ENCODE measurements around the gene OTOGL. TPM values are rescaled to one million over a fixed set of nuclear protein-coding genes. Genes with fewer than 3 reads are reported as not detected.

Gene OTOGL
- polyA plus RNA-seq, 3 donors: not detected

- no peaks in the 10 kb centered on the region for H3K4me1 Mint-ChIP-seq
- no peaks in the 10 kb centered on the region for H3K27me3 ChIP-seq (ENCODE audit: control insufficient read depth in 2 of 2, insufficient read depth in 2 of 2, low read length in 2 of 2)
- intact Hi-C loops (cut with micrococcal nuclease): no loop called here
- H3K4me1 ChIP-seq (ENCODE audit: control insufficient read depth in 1 of 2, insufficient read depth in 2 of 2, low read length in 2 of 2): no peaks in the 10 kb centered on the region
- WGBS (ENCODE audit: insufficient coverage): 100% methylated on average over 1 of the region's 1 CpG
- no peak overlapping the region for H2AFZ ChIP-seq (ENCODE audit: insufficient read depth, low read depth, low read length, poor library complexity, severe bottlenecking)
- H3K27ac ChIP-seq (ENCODE audit: low read depth in 1 of 2, low read length in 2 of 2): no peak overlapping the region
- no peaks in the 10 kb centered on the region for H3K36me3 Mint-ChIP-seq
- H4K20me1 ChIP-seq (ENCODE audit: insufficient read depth, low read length): no peaks in the 10 kb centered on the region
- no peak overlapping the region for H3K27ac Mint-ChIP-seq
- H3K4me3 ChIP-seq (replicated peaks in 1 of 3; ENCODE audit: low read depth in 2 of 3, low read length in 3 of 3): no peak overlapping the region
- no peak overlapping the region for H3K4me2 ChIP-seq (replicated peaks; ENCODE audit: extremely low read depth, low read length, poor library complexity, severe bottlenecking)
- no peaks in the 10 kb centered on the region for H3K79me2 ChIP-seq (ENCODE audit: insufficient read depth, low read length)
- no peak for DNase-seq
- no peak for TF ChIP-seq CTCF (IDR thresholded peaks at IDR 0.05)
- H3K9me3 Mint-ChIP-seq: peaks cover 4 to 11% (median 6%) of the 10 kb centered on the region in 7 donors
- no peak overlapping the region for H3K4me3 Mint-ChIP-seq
- H3K9me3 ChIP-seq (replicated peaks in 1 of 2; ENCODE audit: control insufficient read depth in 1 of 2, insufficient read depth in 1 of 2, low read length in 2 of 2): peaks cover 10 to 15% of the 10 kb centered on the region in 2 donors
- H3K27me3 Mint-ChIP-seq (ENCODE audit: low read depth in 3 of 3): no peaks in the 10 kb centered on the region
- no peaks in the 10 kb centered on the region for H3K36me3 ChIP-seq (replicated peaks in 1 of 2; ENCODE audit: control insufficient read depth in 1 of 2, insufficient read depth in 2 of 2, low read length in 2 of 2)
- H3K9ac ChIP-seq (ENCODE audit: insufficient read depth, low read length, poor library complexity, severe bottlenecking): no peak overlapping the region
Observed at GRCh38 chr12:80293347-80293746, 194.0 kb downstream of the OTOGL start.

GRCh38 chr12:80293759-80294158 is 194.4 kb downstream of the OTOGL start:
- H3K9ac ChIP-seq (ENCODE audit: insufficient read depth, low read length, poor library complexity, severe bottlenecking): no peak overlapping the region
- no peaks in the 10 kb centered on the region for H3K4me1 ChIP-seq (ENCODE audit: control insufficient read depth in 1 of 2, insufficient read depth in 2 of 2, low read length in 2 of 2)
- H3K9me3 Mint-ChIP-seq: peaks cover 4 to 11% (median 6%) of the 10 kb centered on the region in 7 donors
- intact Hi-C loops (cut with micrococcal nuclease): no loop called here
- WGBS (ENCODE audit: insufficient coverage): 44% methylated on average over 1 of the region's 1 CpG
- H3K27me3 Mint-ChIP-seq (ENCODE audit: low read depth in 3 of 3): peaks cover 0 to 1% (median 0%) of the 10 kb centered on the region in 3 donors
- no peaks in the 10 kb centered on the region for H3K36me3 ChIP-seq (replicated peaks in 1 of 2; ENCODE audit: control insufficient read depth in 1 of 2, insufficient read depth in 2 of 2, low read length in 2 of 2)
- no peak for TF ChIP-seq CTCF (IDR thresholded peaks at IDR 0.05)
- no peaks in the 10 kb centered on the region for H3K4me1 Mint-ChIP-seq
- H3K27me3 ChIP-seq (ENCODE audit: control insufficient read depth in 2 of 2, insufficient read depth in 2 of 2, low read length in 2 of 2): no peaks in the 10 kb centered on the region
- no peak overlapping the region for H2AFZ ChIP-seq (ENCODE audit: insufficient read depth, low read depth, low read length, poor library complexity, severe bottlenecking)
- no peaks in the 10 kb centered on the region for H3K36me3 Mint-ChIP-seq
- no peak overlapping the region for H3K27ac ChIP-seq (ENCODE audit: low read depth in 1 of 2, low read length in 2 of 2)
- no peak overlapping the region for H3K4me2 ChIP-seq (replicated peaks; ENCODE audit: extremely low read depth, low read length, poor library complexity, severe bottlenecking)
- no peak overlapping the region for H3K27ac Mint-ChIP-seq
- H3K4me3 ChIP-seq (replicated peaks in 1 of 3; ENCODE audit: low read depth in 2 of 3, low read length in 3 of 3): no peak overlapping the region
- H4K20me1 ChIP-seq (ENCODE audit: insufficient read depth, low read length): no peaks in the 10 kb centered on the region
- DNase-seq: no peak
- H3K79me2 ChIP-seq (ENCODE audit: insufficient read depth, low read length): no peaks in the 10 kb centered on the region
- no peak overlapping the region for H3K4me3 Mint-ChIP-seq
- H3K9me3 ChIP-seq (replicated peaks in 1 of 2; ENCODE audit: control insufficient read depth in 1 of 2, insufficient read depth in 1 of 2, low read length in 2 of 2): peaks cover 10 to 15% of the 10 kb centered on the region in 2 donors
